Peyer's patch (tissue), 4 donors: ENCODE data around the gene PDP2.

Experiments used
- CTCF ChIP-seq, 6 experiments: fragments of 450-650 bp in 4 of 6; fragments of 200-600 bp in 2 of 6; sonication (generic) in 1 of 6; IDR thresholded peaks; one replicate each; pipeline ENCODE4 v1.5.1; 2017 to 2019; ENCODE audit warnings: antibody characterized with exemption in 6 of 6, mild to moderate bottlenecking in 3 of 6, moderate library complexity in 1 of 6
- POLR2A ChIP-seq, 2 donors: fragments of 450-650 bp; IDR thresholded peaks; one replicate each; pipeline ENCODE4 v1.5.1; 2017; ENCODE audit warnings: antibody characterized with exemption in 2 of 2, mild to moderate bottlenecking in 2 of 2, moderate library complexity in 2 of 2

GRCh38 chr16:66891797-66892196, 11.5 kb downstream of the PDP2 start:
- TF ChIP-seq CTCF (IDR thresholded peaks at IDR 0.05) (no peak), POLR2A (IDR thresholded peaks at IDR 0.05) (no peak)
